GM12801 (cell line): ENCODE results near the gene OPA3.

ENCODE experiments used
- TF ChIP-seq, protein P1 (sequence below): IDR thresholded peaks from one replicate; pipeline ENCODE4 v1.5.1; 2011; ENCODE audit warnings: control low read depth; ENCODE audit not compliant: insufficient read length; ENCODE audit errors: extremely low read depth

The OPA3 gene

DNA sequence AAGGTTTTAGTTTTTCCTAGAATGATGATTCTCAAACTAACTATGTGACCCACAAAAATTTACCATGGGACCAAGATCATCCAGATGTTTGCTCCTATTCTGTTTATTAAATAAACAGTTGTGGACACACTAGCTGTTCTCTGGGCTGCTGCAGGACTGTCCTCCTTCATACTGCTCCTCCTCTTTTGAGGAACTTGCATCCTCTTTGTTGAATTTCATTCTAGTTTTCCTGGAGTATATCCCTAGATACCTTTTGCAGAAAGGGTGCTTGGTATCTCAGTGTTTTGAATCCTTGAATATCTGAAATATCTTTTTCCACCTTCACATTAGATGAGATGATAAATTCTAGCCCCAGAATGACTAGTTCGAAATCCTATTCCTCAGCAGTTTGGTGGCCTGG, 53.3 kb downstream of the OPA3 start:
- TF ChIP-seq, protein P1, sequence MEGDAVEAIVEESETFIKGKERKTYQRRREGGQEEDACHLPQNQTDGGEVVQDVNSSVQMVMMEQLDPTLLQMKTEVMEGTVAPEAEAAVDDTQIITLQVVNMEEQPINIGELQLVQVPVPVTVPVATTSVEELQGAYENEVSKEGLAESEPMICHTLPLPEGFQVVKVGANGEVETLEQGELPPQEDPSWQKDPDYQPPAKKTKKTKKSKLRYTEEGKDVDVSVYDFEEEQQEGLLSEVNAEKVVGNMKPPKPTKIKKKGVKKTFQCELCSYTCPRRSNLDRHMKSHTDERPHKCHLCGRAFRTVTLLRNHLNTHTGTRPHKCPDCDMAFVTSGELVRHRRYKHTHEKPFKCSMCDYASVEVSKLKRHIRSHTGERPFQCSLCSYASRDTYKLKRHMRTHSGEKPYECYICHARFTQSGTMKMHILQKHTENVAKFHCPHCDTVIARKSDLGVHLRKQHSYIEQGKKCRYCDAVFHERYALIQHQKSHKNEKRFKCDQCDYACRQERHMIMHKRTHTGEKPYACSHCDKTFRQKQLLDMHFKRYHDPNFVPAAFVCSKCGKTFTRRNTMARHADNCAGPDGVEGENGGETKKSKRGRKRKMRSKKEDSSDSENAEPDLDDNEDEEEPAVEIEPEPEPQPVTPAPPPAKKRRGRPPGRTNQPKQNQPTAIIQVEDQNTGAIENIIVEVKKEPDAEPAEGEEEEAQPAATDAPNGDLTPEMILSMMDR: no peak

DNA sequence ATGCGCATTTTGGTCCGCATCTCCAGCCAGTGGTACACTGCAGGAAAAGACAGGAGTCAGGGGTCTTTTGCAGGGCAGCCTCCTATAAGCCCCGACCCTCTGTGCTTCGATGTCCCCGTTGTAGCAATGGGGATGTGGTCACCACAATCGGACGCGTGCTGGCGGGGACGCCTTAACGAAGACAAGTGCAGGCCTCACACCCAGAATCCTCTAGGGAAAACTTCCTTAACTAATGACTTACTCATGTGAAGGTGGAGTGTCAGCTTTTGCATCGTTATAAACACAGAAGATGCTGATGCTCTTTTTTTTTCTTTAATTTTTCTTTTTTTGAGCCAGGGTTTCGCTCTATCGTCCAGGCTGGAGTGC, 55.2 kb downstream of the OPA3 start:
- TF ChIP-seq, protein P1: no peak

DNA sequence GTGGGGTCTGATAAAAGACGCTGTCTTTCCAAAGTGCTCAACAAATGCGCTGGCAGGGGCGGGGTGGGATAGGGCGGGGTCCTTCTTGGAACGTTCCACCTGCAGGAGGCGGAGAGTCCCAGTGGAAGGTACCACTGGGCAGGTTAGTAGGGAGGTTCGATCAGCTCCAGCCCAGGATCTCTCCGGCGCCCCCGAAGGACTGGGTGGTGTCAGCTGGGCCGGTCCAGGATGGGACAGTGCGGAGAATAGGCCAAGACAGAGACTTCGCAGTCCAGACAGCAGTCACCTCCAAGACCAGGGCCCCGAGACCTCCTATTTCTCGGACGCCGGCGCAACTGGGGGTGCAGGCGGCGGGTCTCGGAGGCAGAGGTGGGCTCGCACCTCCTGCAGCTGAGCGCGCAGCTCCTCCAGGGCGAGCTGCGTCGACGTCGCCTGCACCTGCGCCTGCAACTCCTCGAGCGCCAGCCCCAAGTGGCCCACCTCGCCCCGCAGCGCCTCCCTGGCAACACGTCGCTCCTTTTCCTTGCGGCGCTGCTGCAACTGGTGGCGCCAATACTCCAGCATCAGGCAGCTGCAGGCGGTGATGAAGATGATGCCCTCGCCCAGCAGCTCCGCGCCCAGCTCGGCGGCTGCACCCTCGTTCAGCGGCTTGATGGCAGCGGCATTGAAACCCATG, 55.7 kb downstream of the OPA3 start:
- TF ChIP-seq, protein P1: no peak

DNA sequence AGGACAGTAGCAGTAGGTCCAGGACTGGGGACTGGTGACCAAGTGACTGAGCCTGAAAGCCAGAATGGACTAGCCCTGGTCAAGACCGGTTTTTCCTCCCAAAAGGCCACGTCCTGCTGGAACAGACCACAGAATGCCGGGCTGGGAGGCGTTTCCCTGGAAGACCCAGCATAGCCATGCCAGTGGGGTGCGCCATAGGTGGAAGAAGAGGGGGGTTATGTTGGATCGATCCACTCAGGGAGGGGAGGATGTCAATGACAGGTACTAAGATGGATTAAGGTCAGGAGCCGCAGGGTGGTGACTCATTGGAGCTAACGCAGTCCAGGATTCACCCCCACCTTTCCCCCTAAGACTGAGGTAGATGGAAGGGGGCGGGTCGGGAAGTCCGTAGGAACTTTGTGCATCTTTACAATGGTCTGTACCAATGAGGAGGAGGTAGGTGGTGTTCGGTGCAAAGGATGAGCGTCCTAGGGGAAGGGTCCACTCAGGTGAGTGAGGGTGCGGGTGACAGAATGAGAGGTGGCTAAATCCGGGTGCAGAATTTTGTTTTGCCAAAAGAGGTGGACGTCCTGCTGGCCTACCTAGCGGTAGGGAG, 56.4 kb downstream of the OPA3 start:
- TF ChIP-seq, protein P1: no peak

DNA sequence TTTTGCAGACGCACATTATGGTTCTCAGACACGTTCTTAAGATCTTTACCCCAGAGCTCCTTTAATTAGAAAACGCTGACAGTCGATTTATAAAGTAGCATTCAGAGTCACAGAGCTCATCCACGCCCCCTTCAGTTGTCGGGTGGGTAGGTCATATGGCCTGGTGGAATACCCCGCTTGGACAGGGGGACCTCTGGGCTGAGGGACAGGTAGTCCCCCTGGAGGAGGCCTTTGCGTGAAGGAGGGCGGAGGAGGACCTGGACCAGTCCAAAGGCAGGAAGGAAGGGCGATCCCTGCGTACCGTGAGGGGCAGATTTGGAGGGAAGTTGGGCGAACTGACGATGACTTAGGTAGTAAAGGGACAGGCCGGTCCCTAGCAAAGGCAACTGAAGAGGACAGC, 56.9 kb downstream of the OPA3 start:
- TF ChIP-seq, protein P1: no peak

DNA sequence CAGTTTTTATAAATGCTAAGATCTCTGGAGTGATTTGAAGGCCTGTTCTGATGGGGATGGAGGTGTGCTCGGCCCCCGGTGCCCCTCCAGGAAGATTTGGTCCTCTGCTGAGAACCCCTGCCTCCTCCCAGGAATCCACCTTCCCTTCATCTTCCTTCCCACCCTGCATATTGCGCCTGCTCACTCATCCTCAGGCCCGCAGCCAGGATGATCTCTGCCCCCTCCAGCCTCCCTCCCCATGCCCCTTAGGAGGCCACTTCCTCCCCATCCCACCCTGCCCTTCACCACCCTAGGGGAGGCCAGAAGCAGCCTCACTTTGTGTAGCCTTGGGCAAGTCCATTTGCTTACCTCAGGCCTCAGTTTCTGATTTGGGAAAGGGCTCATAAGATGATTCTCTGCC, 57.6 kb downstream of the OPA3 start:
- TF ChIP-seq, protein P1: no peak

DNA sequence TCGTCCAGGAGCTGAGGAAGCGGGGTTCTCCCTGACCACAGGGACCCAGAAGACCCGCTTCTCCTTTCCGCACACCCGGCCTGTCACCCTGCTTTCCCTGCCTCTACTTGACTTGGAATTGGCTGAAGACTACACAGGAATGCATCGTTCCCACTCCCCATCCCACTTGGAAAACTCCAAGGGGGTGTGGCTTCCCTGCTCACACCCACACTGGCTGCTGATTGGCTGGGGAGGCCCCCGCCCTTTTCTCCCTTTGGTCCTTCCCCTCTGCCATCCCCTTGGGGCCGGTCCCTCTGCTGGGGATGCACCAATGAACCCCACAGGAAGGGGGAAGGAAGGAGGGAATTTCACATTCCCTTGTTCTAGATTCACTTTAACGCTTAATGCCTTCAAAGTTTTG, 58.5 kb downstream of the OPA3 start:
- TF ChIP-seq, protein P1: no peak
